Adrenal gland (tissue), 12 donors: ENCODE data around the gene KCNAB2. TPM values are rescaled to one million over a fixed set of nuclear protein-coding genes. Genes with fewer than 3 reads are reported as not detected.

Source experiments
- DNase-seq, 7 donors: peaks; one replicate each; pipeline ENCODE4 v3.0.0-alpha.2; 2019 to 2020
- H3K27ac ChIP-seq, 5 donors: fragments of 200-600 bp; sonication (generic) in 4 of 5; 1 replicate in 3 of 5; 2 replicates in 2 of 5; pipeline versions ENCODE4 v1.5.1 to v1.8.0; 2016 to 2020; ENCODE audit warnings: mild to moderate bottlenecking in 1 of 5
- H3K27me3 ChIP-seq: fragments of 200-600 bp; 2 replicates; pipeline ENCODE4 v1.8.0; 2021
- H3K36me3 ChIP-seq, 2 donors: fragments of 200-600 bp; replicated peaks in 1 of 2; 1 replicate in 1 of 2; 2 replicates in 1 of 2; pipeline versions ENCODE4 v1.5.1 to v1.8.0; 2018 to 2022
- H3K4me1 ChIP-seq, 2 donors: fragments of 200-600 bp; replicated peaks in 1 of 2; 1 replicate in 1 of 2; 2 replicates in 1 of 2; pipeline versions ENCODE4 v1.5.1 to v1.8.0; 2018 to 2021
- H3K4me3 ChIP-seq, 4 donors: fragments of 200-600 bp; sonication (generic) in 3 of 4; one replicate each; pipeline ENCODE4 v1.5.1; 2016 to 2018
- H3K9me3 ChIP-seq, 3 donors: fragments of 200-600 bp; sonication (generic) in 1 of 3; replicated peaks in 1 of 3; 1 replicate in 2 of 3; 2 replicates in 1 of 3; pipeline versions ENCODE4 v1.5.1 to v1.8.0; 2016 to 2021
- CTCF ChIP-seq, 6 experiments: fragments of 450-650 bp in 4 of 6; fragments of 200-600 bp in 2 of 6; sonication (generic) in 1 of 6; IDR thresholded peaks; 1 replicate in 5 of 6; 2 replicates in 1 of 6; pipeline versions ENCODE4 v1.5.1 to v1.8.0; 2016 to 2021; ENCODE audit warnings: antibody characterized with exemption in 6 of 6, mild to moderate bottlenecking in 2 of 6, moderate library complexity in 1 of 6
- POLR2A ChIP-seq, 2 donors: fragments of 450-650 bp; IDR thresholded peaks; one replicate each; pipeline ENCODE4 v1.6.1; 2017; ENCODE audit warnings: antibody characterized with exemption in 2 of 2, mild to moderate bottlenecking in 2 of 2, moderate library complexity in 1 of 2
- WGBS, 4 donors: extraction: QIAGEN DNeasy Blood & Tissue Kit in 2 of 4; methylation state at CpG; one replicate each; pipeline versions ENCODE4 v1.1.5 to v1.1.7; 2013 to 2017; 5-methylcytosine and 5-hydroxymethylcytosine counted together
- intact Hi-C, 2 donors: fragments of 100-400 bp; cut with DNase I; formaldehyde crosslinking; loops; one replicate each; pipeline versions ENCODE4 v1.14.1 to v1.15.0; 2022 to 2023
- polyA plus RNA-seq, 3 donors: library from polyadenylated mRNA; stranded (reverse); fragments of 200-250 nt in 2 of 3; fragments of 350-450 nt in 1 of 3; fragmentation: Illumina TruSeq in 1 of 3; extraction: RNeasy Lipid Tissue Mini Kit (QIAGEN cat#74804) in 1 of 3; gene quantifications; one replicate each; pipeline ENCODE4 v1.2.3, GENCODE V29; 2013 to 2014
- total RNA-seq, 9 donors: library from RNA; depleted of rRNA in 4 of 9; stranded (reverse); fragments of >200 nt in 4 of 9; fragments of 120-200 nt in 1 of 9; fragmentation: NEBNext Ultra II Directional in 1 of 9; extraction: Animal tissue kit (Norgen Biotek cat#: 25700) in 1 of 9; gene quantifications; one replicate each; pipeline versions ENCODE4 v1.1.0 to v1.2.4, GENCODE V29; 2013 to 2023
- donor health status: healthy with polysubstance abuse.
- donor health status: Bipolar disorder and iron deficiency.
- donor health status: DM: yes; HTN: yes; CAD: no.
- donor health status: DM: no; HTN: no; CAD: no.
- donor health status: DM: no; HTN: no; CAD: no.
- donor health status: DM: yes; HTN: yes; CAD: no.

Gene KCNAB2
- total and polyA plus RNA-seq, 12 donors: 2.2 to 48.0 (median 16.8) TPM

- no peak for DNase-seq
- 76 to 82% (median 82%) methylated on average over 15 of the region's 15 CpGs for WGBS, 4 donors
- no peak overlapping the region for H3K27ac ChIP-seq
- intact Hi-C loops: no loop called here
- TF ChIP-seq CTCF (IDR thresholded peaks at IDR 0.05) (no peak), POLR2A (IDR thresholded peaks at IDR 0.05) (no peak)
- no peaks in the 10 kb centered on the region for H3K9me3 ChIP-seq
- H3K4me1 ChIP-seq: no peaks in the 10 kb centered on the region
- no peaks in the 10 kb centered on the region for H3K36me3 ChIP-seq
- H3K4me3 ChIP-seq: no peak overlapping the region
- H3K27me3 ChIP-seq: no peaks in the 10 kb centered on the region
Observed at GRCh38 chr1:6040444-6040843, 5.2 kb upstream of the KCNAB2 start.

- intact Hi-C loops: no loop called here
- Histone ChIP-seq H3K4me3 (no peak overlapping the region), H3K27me3 (no peaks in the 10 kb centered on the region), H3K9me3 (no peaks in the 10 kb centered on the region), H3K27ac (no peak overlapping the region), H3K4me1 (no peaks in the 10 kb centered on the region), H3K36me3 (no peaks in the 10 kb centered on the region)
- TF ChIP-seq POLR2A (IDR thresholded peaks at IDR 0.05) (no peak), CTCF (IDR thresholded peaks at IDR 0.05) (no peak)
- no peak for DNase-seq
- 84 to 92% (median 89%) methylated on average over 17 to 22 of the region's 22 CpGs for WGBS, 4 donors
Observed at GRCh38 chr1:6040861-6041415, 4.8 kb upstream of the KCNAB2 start.

- intact Hi-C loops: no loop called here
- TF ChIP-seq POLR2A (IDR thresholded peaks at IDR 0.05): no peak
- peak in 4 of 6 experiments; percentile 26 to 43 (median 40) for TF ChIP-seq CTCF (IDR thresholded peaks at IDR 0.05)
- H3K9me3 ChIP-seq: no peaks in the 10 kb centered on the region
- H3K36me3 ChIP-seq: no peaks in the 10 kb centered on the region
- H3K27ac ChIP-seq: no peak overlapping the region
- DNase-seq: peak in 1 of 7 donors; percentile 30
- no peak overlapping the region for H3K4me3 ChIP-seq
- H3K27me3 ChIP-seq: no peaks in the 10 kb centered on the region
- no peaks in the 10 kb centered on the region for H3K4me1 ChIP-seq
- 67 to 73% (median 69%) methylated on average over 18 to 20 of the region's 20 CpGs for WGBS, 4 donors
Observed at GRCh38 chr1:6041432-6042062, 4.1 kb upstream of the KCNAB2 start.

- 97 to 100% (median 98%) methylated on average over 4 to 5 of the region's 5 CpGs for WGBS, 4 donors
- no peaks in the 10 kb centered on the region for H3K9me3 ChIP-seq
- no peaks in the 10 kb centered on the region for H3K4me1 ChIP-seq
- H3K27ac ChIP-seq: no peak overlapping the region
- no peak for DNase-seq
- no peaks in the 10 kb centered on the region for H3K36me3 ChIP-seq
- no peaks in the 10 kb centered on the region for H3K27me3 ChIP-seq
- intact Hi-C loops: no loop called here
- no peak for TF ChIP-seq POLR2A (IDR thresholded peaks at IDR 0.05)
- TF ChIP-seq CTCF (IDR thresholded peaks at IDR 0.05): no peak
- H3K4me3 ChIP-seq: no peak overlapping the region
Observed at GRCh38 chr1:6043561-6043960, 2.1 kb upstream of the KCNAB2 start.
